ENCODE data around the gene FAM186B. TPM values are rescaled to one million over a fixed set of nuclear protein-coding genes. Genes with fewer than 3 reads are reported as not detected.

The FAM186B gene
- total and polyA plus RNA-seq, 8 donors: 0.18 to 7.0 (median 0.27) TPM; not detected in 4

GRCh38 chr12:49583366-49584094, 21.9 kb downstream of the FAM186B start:
- 73 to 85% (median 79%) methylated on average over 12 to 13 of the region's 13 CpGs for WGBS, 5 donors
- no peaks in the 10 kb centered on the region for H3K9me3 ChIP-seq
- no peaks in the 10 kb centered on the region for H3K27me3 ChIP-seq
- H3K4me3 ChIP-seq: no peak overlapping the region
- DNase-seq: peak in 1 of 2 donors; percentile 72
- no peak for TF ChIP-seq EP300 (IDR thresholded peaks at IDR 0.05)
- no peak for TF ChIP-seq POLR2AphosphoS5 (IDR thresholded peaks at IDR 0.05)
- TF ChIP-seq, protein P1, sequence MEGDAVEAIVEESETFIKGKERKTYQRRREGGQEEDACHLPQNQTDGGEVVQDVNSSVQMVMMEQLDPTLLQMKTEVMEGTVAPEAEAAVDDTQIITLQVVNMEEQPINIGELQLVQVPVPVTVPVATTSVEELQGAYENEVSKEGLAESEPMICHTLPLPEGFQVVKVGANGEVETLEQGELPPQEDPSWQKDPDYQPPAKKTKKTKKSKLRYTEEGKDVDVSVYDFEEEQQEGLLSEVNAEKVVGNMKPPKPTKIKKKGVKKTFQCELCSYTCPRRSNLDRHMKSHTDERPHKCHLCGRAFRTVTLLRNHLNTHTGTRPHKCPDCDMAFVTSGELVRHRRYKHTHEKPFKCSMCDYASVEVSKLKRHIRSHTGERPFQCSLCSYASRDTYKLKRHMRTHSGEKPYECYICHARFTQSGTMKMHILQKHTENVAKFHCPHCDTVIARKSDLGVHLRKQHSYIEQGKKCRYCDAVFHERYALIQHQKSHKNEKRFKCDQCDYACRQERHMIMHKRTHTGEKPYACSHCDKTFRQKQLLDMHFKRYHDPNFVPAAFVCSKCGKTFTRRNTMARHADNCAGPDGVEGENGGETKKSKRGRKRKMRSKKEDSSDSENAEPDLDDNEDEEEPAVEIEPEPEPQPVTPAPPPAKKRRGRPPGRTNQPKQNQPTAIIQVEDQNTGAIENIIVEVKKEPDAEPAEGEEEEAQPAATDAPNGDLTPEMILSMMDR (IDR thresholded peaks at IDR 0.05): no peak
- TF ChIP-seq POLR2A (IDR thresholded peaks at IDR 0.05): no peak
- H3K36me3 ChIP-seq: peaks cover 0 to 17% (median 9%) of the 10 kb centered on the region in 4 donors
- no peak overlapping the region for H3K27ac ChIP-seq
- H3K4me1 ChIP-seq: peaks cover 8 to 37% (median 21%) of the 10 kb centered on the region in 4 donors
- intact Hi-C loops (cut with DNase I; ENCODE audit: low total_unique reads): no loop called here

DNA sequence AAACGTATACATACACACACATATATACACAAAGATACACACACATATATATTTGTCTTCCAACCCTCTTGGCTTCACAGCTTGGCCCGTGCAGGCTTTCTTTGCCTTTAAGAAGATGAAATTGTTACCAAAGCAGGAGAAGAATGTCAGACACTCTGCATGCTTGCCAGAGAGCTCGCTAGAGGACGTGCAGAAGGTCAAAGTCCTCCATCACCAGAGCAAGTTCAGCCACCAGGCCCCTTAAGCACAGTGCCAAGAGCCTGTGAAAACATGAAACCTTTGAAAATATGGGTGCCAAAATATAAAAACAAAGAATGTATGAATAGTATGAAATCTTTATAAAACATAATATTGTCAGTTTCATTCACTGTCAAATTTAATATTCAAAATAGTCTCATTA, 22.6 kb downstream of the FAM186B start:
- peaks cover 0 to 17% (median 9%) of the 10 kb centered on the region in 4 donors for H3K36me3 ChIP-seq
- no peak overlapping the region for H3K4me3 ChIP-seq
- no peak overlapping the region for H3K27ac ChIP-seq
- TF ChIP-seq EP300 (IDR thresholded peaks at IDR 0.05): no peak
- H3K27me3 ChIP-seq: no peaks in the 10 kb centered on the region
- intact Hi-C loops (cut with DNase I; ENCODE audit: low total_unique reads): no loop called here
- peak in 1 of 2 donors; percentile 62 for DNase-seq
- WGBS, 5 donors: 24 to 35% (median 28%) methylated on average over 4 of the region's 4 CpGs
- H3K4me1 ChIP-seq: peaks cover 8 to 37% (median 21%) of the 10 kb centered on the region in 4 donors
- H3K9me3 ChIP-seq: no peaks in the 10 kb centered on the region

DNA sequence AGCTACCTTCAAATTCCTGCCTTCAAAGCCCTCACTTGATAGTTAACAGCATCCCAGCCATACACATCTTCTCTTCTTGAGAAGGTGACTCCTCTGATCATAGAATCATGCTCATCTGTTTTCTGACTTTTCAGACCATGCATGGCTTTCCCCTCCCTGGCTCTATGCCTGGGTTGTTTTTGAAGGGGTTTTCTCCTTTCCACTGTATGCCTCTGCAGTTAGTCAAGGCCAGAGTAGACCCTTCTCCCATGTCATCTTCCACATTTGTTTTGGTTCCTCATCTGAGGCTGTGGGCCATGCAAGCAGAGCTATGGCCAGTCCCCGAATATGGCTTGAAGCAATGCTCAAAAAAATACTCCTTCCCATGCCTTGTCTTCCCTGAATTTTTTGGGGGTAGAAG, 23.2 kb downstream of the FAM186B start:
- H3K4me1 ChIP-seq: peaks cover 8 to 37% (median 21%) of the 10 kb centered on the region in 4 donors
- H3K36me3 ChIP-seq: peaks cover 0 to 19% (median 9%) of the 10 kb centered on the region in 4 donors
- no peak overlapping the region for H3K4me3 ChIP-seq
- TF ChIP-seq EP300 (IDR thresholded peaks at IDR 0.05): no peak
- TF ChIP-seq, protein P1 (IDR thresholded peaks at IDR 0.05): no peak
- no peak for TF ChIP-seq POLR2A (IDR thresholded peaks at IDR 0.05)
- no peak for TF ChIP-seq POLR2AphosphoS5 (IDR thresholded peaks at IDR 0.05)
- no peaks in the 10 kb centered on the region for H3K27me3 ChIP-seq
- H3K27ac ChIP-seq: no peak overlapping the region
- intact Hi-C loops (cut with DNase I; ENCODE audit: low total_unique reads): no loop called here
- 68 to 92% (median 86%) methylated on average over 1 of the region's 1 CpG for WGBS, 5 donors
- H3K9me3 ChIP-seq: no peaks in the 10 kb centered on the region
- DNase-seq: no peak

DNA sequence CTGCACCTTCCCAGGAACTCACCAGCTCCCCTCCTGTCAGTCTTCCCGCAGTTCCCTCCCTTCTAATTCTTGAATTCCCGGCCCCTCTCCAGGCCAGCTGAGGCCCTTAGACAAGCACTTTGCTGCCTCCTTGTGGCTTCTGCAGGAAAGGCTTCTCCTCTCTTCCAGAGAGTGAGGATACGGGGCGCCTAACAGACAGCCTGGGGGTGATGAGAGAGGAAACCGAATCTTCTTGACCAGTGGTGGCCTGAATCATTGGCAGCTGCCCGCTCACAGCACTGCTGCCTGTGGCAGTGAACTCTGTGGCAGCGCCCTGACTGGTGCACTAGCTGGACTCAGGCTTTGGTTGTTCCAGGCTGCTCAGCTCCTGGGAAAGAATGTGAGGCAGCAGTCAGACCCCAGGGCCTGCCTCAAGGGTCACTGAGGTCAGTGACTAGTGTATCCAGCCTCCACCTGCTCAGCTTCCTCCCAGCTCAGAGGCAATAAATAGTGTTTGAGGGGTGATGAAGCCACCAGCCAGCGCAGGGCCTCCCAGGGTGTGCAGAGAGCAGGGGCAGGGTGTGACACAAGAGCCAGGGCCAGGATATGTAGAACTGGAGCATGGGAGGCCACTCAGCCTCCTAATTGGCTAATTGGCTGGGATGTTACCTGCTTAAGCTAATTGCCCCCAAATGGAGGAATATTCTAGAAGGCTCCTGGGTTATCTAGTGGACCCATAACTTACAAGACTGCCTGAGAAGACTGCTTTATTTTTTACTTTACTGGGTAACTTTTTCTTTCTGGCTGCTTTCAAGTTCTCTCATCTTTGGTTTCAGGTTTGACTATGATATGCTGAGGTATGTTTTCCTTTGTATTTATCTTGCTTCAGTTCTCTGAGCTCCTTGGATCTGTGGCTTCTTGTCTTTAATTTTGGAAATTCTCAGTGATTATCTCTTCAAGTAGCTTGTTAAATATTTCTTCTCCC, 24.6 kb downstream of the FAM186B start:
- peak; percentile 78 to 91 for DNase-seq
- H3K27me3 ChIP-seq: no peaks in the 10 kb centered on the region
- H3K9me3 ChIP-seq: no peaks in the 10 kb centered on the region
- WGBS, 5 donors: 20 to 35% (median 25%) methylated on average over 8 of the region's 8 CpGs
- H3K4me1 ChIP-seq: peaks cover 8 to 37% (median 21%) of the 10 kb centered on the region in 4 donors
- no peak overlapping the region for H3K27ac ChIP-seq
- peaks cover 0 to 12% (median 6%) of the 10 kb centered on the region in 4 donors for H3K36me3 ChIP-seq
- TF ChIP-seq, protein P1 (IDR thresholded peaks at IDR 0.05): peak in 5 of 7 experiments; percentile 57 to 81 (median 69)
- no peak for TF ChIP-seq POLR2A (IDR thresholded peaks at IDR 0.05)
- H3K4me3 ChIP-seq: no peak overlapping the region
- intact Hi-C loops (cut with DNase I; ENCODE audit: low total_unique reads): no loop called here
